ENCODE data around the gene TNRC6C.
A peak's percentile ranks its signal among the peaks of the same experiment; 100 is the strongest.

Gene TNRC6C

GRCh38 chr17:78148286-78149016 lies 189.9 kb downstream of the TNRC6C start (continued):
- no peak for TF ChIP-seq TSHZ2 (CRISPR knock-in tag; IDR thresholded peaks at IDR 0.05)
- TF ChIP-seq ZNF565 (CRISPR knock-in tag; conservative IDR thresholded peaks at IDR 0.05; ENCODE audit: low read depth): no peak
- no peak for TF ChIP-seq ZFP3 (CRISPR knock-in tag; IDR thresholded peaks at IDR 0.05)

GRCh38 chr17:78151514-78152008 lies 193.1 kb downstream of the TNRC6C start:
- TF ChIP-seq PPARA (CRISPR knock-in tag; IDR thresholded peaks at IDR 0.05; ENCODE audit: borderline replicate concordance) (no peak), ZNF565 (CRISPR knock-in tag; conservative IDR thresholded peaks at IDR 0.05; ENCODE audit: low read depth) (no peak), SNAI2 (CRISPR knock-in tag; IDR thresholded peaks at IDR 0.05) (no peak), CREB5 (CRISPR knock-in tag; IDR thresholded peaks at IDR 0.05; ENCODE audit: low read depth) (no peak), POU6F1 (CRISPR knock-in tag; IDR thresholded peaks at IDR 0.05; ENCODE audit: borderline replicate concordance, low read depth) (no peak), PATZ1 (CRISPR knock-in tag; IDR thresholded peaks at IDR 0.05; ENCODE audit: borderline replicate concordance) (no peak)
- peak; percentile 24; the same call in 1 of the 3 replicates for ATAC-seq

- TF ChIP-seq PPARA (CRISPR knock-in tag; IDR thresholded peaks at IDR 0.05; ENCODE audit: borderline replicate concordance) (no peak), ZC3H10 (CRISPR knock-in tag; IDR thresholded peaks at IDR 0.05) (no peak), POU6F1 (CRISPR knock-in tag; IDR thresholded peaks at IDR 0.05; ENCODE audit: borderline replicate concordance, low read depth) (no peak), ISL1 (CRISPR knock-in tag; IDR thresholded peaks at IDR 0.05) (no peak), TOX (CRISPR knock-in tag; IDR thresholded peaks at IDR 0.05; ENCODE audit: borderline replicate concordance) (no peak), ZNF70 (CRISPR knock-in tag; IDR thresholded peaks at IDR 0.05) (no peak), TSHZ2 (CRISPR knock-in tag; IDR thresholded peaks at IDR 0.05) (no peak)
- no peak for ATAC-seq
Measured at GRCh38 chr17:78154903-78155811, 196.7 kb downstream of the TNRC6C start.

All from SK-N-SH treated with all-trans-retinoic acid at 6 μM for 48 hours (cell line).